IMR-90 (cell line): ENCODE data around the gene CTNNA2. TPM values are rescaled to one million over a fixed set of nuclear protein-coding genes. Genes with fewer than 3 reads are reported as not detected.

Source experiments
- ATAC-seq: fragments of 200-7000 bp; cut with Tn5 transposase; 2 replicates; pipeline ENCODE4 v1.9.1; 2020; ENCODE audit warnings: low read depth, mild to moderate bottlenecking, moderate library complexity
- BruUV-seq: library from RNA; stranded (reverse); fragments of 400-500 nt; replicated peaks from 2 replicates; lab custom pipeline; 2021; lab: Mats Ljungman, UMichigan
- CTCF ChIA-PET: fragments of 300-600 bp; formaldehyde crosslinking; extraction: SDS; loops from one replicate; lab custom pipeline; 2021; ENCODE audit warnings: antibody characterized with exemption; lab: Yijun Ruan, JAX
- POLR2A ChIA-PET: fragments of 300-600 bp; sonication (Branson Sonifier 250); formaldehyde crosslinking; loops from one replicate; lab custom pipeline; 2022; ENCODE audit warnings: antibody characterized with exemption; ENCODE audit not compliant: unreplicated experiment; lab: Charles Lee
- DNase-seq: peaks from one replicate; pipeline ENCODE4 v3.0.0; 2013
- H2AFZ ChIP-seq: replicated peaks from 2 replicates; pipeline ENCODE3; 2013; ENCODE audit warnings: low read length, mild to moderate bottlenecking; ENCODE audit not compliant: poor library complexity
- H2AK5ac ChIP-seq: 2 replicates; pipeline ENCODE4 v1.6.1; 2013; ENCODE audit warnings: low read depth, low read length, inconsistent platforms
- H2AK9ac ChIP-seq: replicated peaks from 2 replicates; pipeline ENCODE3; 2013; ENCODE audit warnings: mild to moderate bottlenecking, low read depth, low read length, moderate library complexity; ENCODE audit not compliant: poor library complexity
- H2BK120ac ChIP-seq: 2 replicates; pipeline ENCODE4 v1.6.1; 2013; ENCODE audit warnings: low read depth, low read length, inconsistent platforms
- H2BK15ac ChIP-seq: 3 replicates; pipeline ENCODE4 v1.6.1; 2013; ENCODE audit warnings: low read depth, low read length, inconsistent platforms
- H2BK20ac ChIP-seq: 2 replicates; pipeline ENCODE4 v1.6.1; 2013; ENCODE audit warnings: low read depth, mild to moderate bottlenecking, inconsistent platforms, low read length, moderate library complexity
- H2BK5ac ChIP-seq: 2 replicates; pipeline ENCODE4 v1.6.1; 2013; ENCODE audit warnings: mild to moderate bottlenecking, low read depth, low read length, inconsistent platforms; ENCODE audit not compliant: poor library complexity, severe bottlenecking
- H3K14ac ChIP-seq: replicated peaks from 2 replicates; pipeline ENCODE4 v1.6.1; 2013; ENCODE audit warnings: low read depth, low read length, inconsistent platforms
- H3K18ac ChIP-seq: 2 replicates; pipeline ENCODE4 v1.6.1; 2013; ENCODE audit warnings: low read depth, low read length, control low read depth
- H3K23ac ChIP-seq: 2 replicates; pipeline ENCODE4 v1.6.1; 2013; ENCODE audit warnings: low read depth, low read length, inconsistent platforms
- H3K27ac ChIP-seq: 2 replicates; pipeline ENCODE4 v1.5.1; 2013; ENCODE audit warnings: mild to moderate bottlenecking, control low read depth, low read length; ENCODE audit not compliant: insufficient read depth
- H3K27me3 ChIP-seq: 2 replicates; pipeline ENCODE4 v1.6.1; 2013; ENCODE audit warnings: low read length; ENCODE audit not compliant: control insufficient read depth, insufficient read depth
- H3K36me3 ChIP-seq: 2 replicates; pipeline ENCODE4 v1.6.1; 2013; ENCODE audit warnings: low read length, mixed read lengths; ENCODE audit not compliant: control insufficient read depth, insufficient read depth
- H3K4ac ChIP-seq: 2 replicates; pipeline ENCODE4 v1.6.1; 2013; ENCODE audit warnings: low read depth, low read length, inconsistent platforms
- H3K4me1 ChIP-seq: 2 replicates; pipeline ENCODE4 v1.6.1; 2013; ENCODE audit warnings: low read length, mixed read lengths; ENCODE audit not compliant: control insufficient read depth, insufficient read depth
- H3K4me2 ChIP-seq: 2 replicates; pipeline ENCODE4 v1.6.1; 2013; ENCODE audit warnings: low read depth, mild to moderate bottlenecking, control low read depth, low read length, moderate library complexity
- H3K4me3 ChIP-seq: 2 replicates; pipeline ENCODE4 v1.5.1; 2013; ENCODE audit warnings: low read depth, mild to moderate bottlenecking, control low read depth, low read length, moderate library complexity; ENCODE audit not compliant: insufficient read depth
- H3K56ac ChIP-seq: 2 replicates; pipeline ENCODE4 v1.6.1; 2013; ENCODE audit warnings: low read length, inconsistent platforms; ENCODE audit not compliant: insufficient read depth; ENCODE audit errors: extremely low read depth
- H3K79me1 ChIP-seq, 2 experiments: 2 replicates each; pipeline ENCODE4 v1.6.1; 2013; ENCODE audit warnings: low read length in 2 of 2, inconsistent platforms in 1 of 2, low read depth in 1 of 2
- H3K9ac ChIP-seq: 2 replicates; pipeline ENCODE4 v1.6.1; 2013; ENCODE audit warnings: low read depth, low read length, control low read depth
- H3K9me1 ChIP-seq: 2 replicates; pipeline ENCODE4 v1.6.1; 2013; ENCODE audit warnings: low read length, inconsistent platforms; ENCODE audit not compliant: insufficient read depth
- H3K9me3 ChIP-seq: 2 replicates; pipeline ENCODE4 v1.6.1; 2013; ENCODE audit warnings: low read length; ENCODE audit not compliant: control insufficient read depth, insufficient read depth
- H4K20me1 ChIP-seq: 2 replicates; pipeline ENCODE4 v1.6.1; 2013; ENCODE audit warnings: low read length, inconsistent platforms; ENCODE audit not compliant: insufficient read depth
- H4K5ac ChIP-seq: 2 replicates; pipeline ENCODE4 v1.6.1; 2013; ENCODE audit warnings: mild to moderate bottlenecking, low read depth, low read length, control low read depth
- H4K8ac ChIP-seq, 2 experiments: 2 replicates each; pipeline ENCODE4 v1.6.1; 2013; ENCODE audit warnings: low read depth in 2 of 2, low read length in 2 of 2, control low read depth in 1 of 2, inconsistent platforms in 1 of 2
- H4K91ac ChIP-seq: 2 replicates; pipeline ENCODE4 v1.6.1; 2013; ENCODE audit warnings: low read depth, low read length, inconsistent platforms; ENCODE audit not compliant: insufficient read depth
- BHLHE40 ChIP-seq: fragments of 150-350 bp; IDR thresholded peaks from 2 replicates; pipeline ENCODE4 v1.6.1; 2016; ENCODE audit warnings: mild to moderate bottlenecking, low read depth, low read length
- CEBPB ChIP-seq: IDR thresholded peaks from 2 replicates; pipeline ENCODE4 v1.6.1; 2012; ENCODE audit warnings: low read depth, low read length, improper control_type of control experiment
- CHD1 ChIP-seq: IDR thresholded peaks from 2 replicates; pipeline ENCODE4 v1.6.1; 2012; ENCODE audit warnings: low read depth, low read length, improper control_type of control experiment
- FOS ChIP-seq: fragments of 150-350 bp; IDR thresholded peaks from 2 replicates; pipeline ENCODE4 v1.6.1; 2016; ENCODE audit warnings: low read depth, low read length
- MAFK ChIP-seq: IDR thresholded peaks from 2 replicates; pipeline ENCODE4 v1.6.1; 2012; ENCODE audit warnings: low read depth, low read length, improper control_type of control experiment
- MAZ ChIP-seq: IDR thresholded peaks from 2 replicates; pipeline ENCODE4 v1.6.1; 2012; ENCODE audit warnings: low read depth, mild to moderate bottlenecking, low read length, improper control_type of control experiment, moderate library complexity, borderline replicate concordance
- MXI1 ChIP-seq: IDR thresholded peaks from 2 replicates; pipeline ENCODE4 v1.6.1; 2012; ENCODE audit warnings: low read depth, mild to moderate bottlenecking, low read length, moderate library complexity, borderline replicate concordance
- NFE2L2 ChIP-seq: fragments of 150-350 bp; IDR thresholded peaks from 2 replicates; pipeline ENCODE4 v1.6.1; 2016; ENCODE audit warnings: low read depth, mild to moderate bottlenecking, low read length
- POLR2A ChIP-seq: IDR thresholded peaks from 2 replicates; pipeline ENCODE4 v1.6.1; 2012; ENCODE audit warnings: mild to moderate bottlenecking, low read depth, low read length
- RAD21 ChIP-seq: IDR thresholded peaks from 2 replicates; pipeline ENCODE4 v1.6.1; 2012; ENCODE audit warnings: low read length, improper control_type of control experiment
- RCOR1 ChIP-seq: IDR thresholded peaks from 2 replicates; pipeline ENCODE4 v1.6.1; 2012; ENCODE audit warnings: mild to moderate bottlenecking, low read length, improper control_type of control experiment; ENCODE audit not compliant: insufficient replicate concordance
- RFX5 ChIP-seq: IDR thresholded peaks from 2 replicates; pipeline ENCODE4 v1.8.0; 2012; ENCODE audit warnings: low read depth, mild to moderate bottlenecking, low read length, moderate library complexity
- SMC3 ChIP-seq: fragments of 150-350 bp; IDR thresholded peaks from 2 replicates; pipeline ENCODE4 v1.6.1; 2016; ENCODE audit warnings: low read depth, mild to moderate bottlenecking, antibody characterized with exemption, low read length, moderate library complexity
- WGBS, 2 experiments: methylation state at CpG; one replicate each; pipeline versions ENCODE4 v1.1.5 to v1.1.7; 2013; ENCODE audit warnings: missing lambda C conversion rate in 2 of 2; ENCODE audit not compliant: insufficient read length in 1 of 2; ENCODE audit errors: extremely low coverage in 2 of 2; 5-methylcytosine and 5-hydroxymethylcytosine counted together
- dilution Hi-C: fragments of 300-500 bp; cut with HindIII; formaldehyde crosslinking; loops from one replicate; pipeline ENCODE4 v1.14.3; 2018; ENCODE audit warnings: low sequenced_read_pairs; ENCODE audit not compliant: unreplicated experiment
- in situ Hi-C: fragments of 300-500 bp; cut with MboI; formaldehyde crosslinking; loops from 3 replicates; pipeline ENCODE4 v1.14.3; 2019; ENCODE audit warnings: low sequenced_read_pairs, inconsistent platforms, mixed read lengths
- intact Hi-C: fragments of 100-400 bp; cut with micrococcal nuclease; formaldehyde crosslinking; loops from 2 replicates; pipeline ENCODE4 v1.10.0; 2022
- polyA plus RNA-seq, 3 experiments: library from polyadenylated mRNA; depleted of rRNA; stranded (reverse); fragments of >200 nt; gene quantifications; 2 replicates each; pipeline ENCODE4 v1.2.3, GENCODE V29; 2012; ENCODE audit warnings: low replicate concordance in 1 of 3
- total RNA-seq: library from RNA; depleted of rRNA; stranded (reverse); fragments of >200 nt; gene quantifications from 2 replicates; pipeline ENCODE4 v1.2.3, GENCODE V29; 2012
- TF ChIP-seq, protein P1 (sequence below): fragments of 150-350 bp; IDR thresholded peaks from 2 replicates; pipeline ENCODE4 v1.6.1; 2017; ENCODE audit warnings: mild to moderate bottlenecking, antibody characterized with exemption, low read length, low read depth
- TF ChIP-seq, protein P2 (sequence below): conservative IDR thresholded peaks from 2 replicates; pipeline ENCODE4 v1.5.1; 2012; ENCODE audit warnings: mild to moderate bottlenecking, low read depth, low read length, improper control_type of control experiment
- TF ChIP-seq, protein P3 (sequence below): fragments of 150-350 bp; IDR thresholded peaks from 2 replicates; pipeline ENCODE4 v1.6.1; 2016; ENCODE audit warnings: low read depth, mild to moderate bottlenecking, low read length, moderate library complexity, borderline replicate concordance

The CTNNA2 gene
- total and polyA plus RNA-seq, 2 of the 4 experiments (the other 2 are of a cell fraction) = not detected

DNA sequence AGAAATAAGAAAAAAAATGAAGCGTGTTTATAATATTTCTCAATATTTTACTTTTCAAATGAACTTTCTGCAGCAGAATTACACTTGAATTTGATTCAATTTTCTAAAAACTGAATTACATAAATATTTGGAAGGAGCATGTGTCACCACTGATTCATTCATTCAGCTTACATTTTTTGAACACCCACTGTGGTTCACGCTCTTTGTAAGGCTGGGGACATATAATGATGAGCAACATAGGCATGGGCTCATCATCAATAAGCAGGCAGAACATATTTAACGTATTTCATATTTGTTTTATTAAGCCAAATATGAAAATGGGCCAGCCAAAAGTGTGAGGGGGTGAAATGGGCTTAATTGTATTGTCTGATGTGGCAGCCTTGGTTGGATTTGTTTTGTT lies 209.1 kb downstream of the CTNNA2 start:
- no peak overlapping the region for H3K9ac ChIP-seq
- H3K9me1 ChIP-seq = no peaks in the 10 kb centered on the region
- H3K18ac ChIP-seq = peak overlapping the region; percentile 73; the same call in 1 of the 2 replicates
- no peak overlapping the region for H3K4ac ChIP-seq
- no peak overlapping the region; the same call in 1 of the 2 replicates for H4K5ac ChIP-seq
- ChIA-PET POLR2A (no interaction called here), CTCF (no interaction called here)
- peaks cover 3% of the 10 kb centered on the region; the same call in 1 of the 2 replicates for H3K4me1 ChIP-seq
- H3K27ac ChIP-seq = no peak overlapping the region; the same call in 1 of the 2 replicates
- TF ChIP-seq RAD21 = no peak
- TF ChIP-seq MAFK = no peak
- TF ChIP-seq, protein P1, sequence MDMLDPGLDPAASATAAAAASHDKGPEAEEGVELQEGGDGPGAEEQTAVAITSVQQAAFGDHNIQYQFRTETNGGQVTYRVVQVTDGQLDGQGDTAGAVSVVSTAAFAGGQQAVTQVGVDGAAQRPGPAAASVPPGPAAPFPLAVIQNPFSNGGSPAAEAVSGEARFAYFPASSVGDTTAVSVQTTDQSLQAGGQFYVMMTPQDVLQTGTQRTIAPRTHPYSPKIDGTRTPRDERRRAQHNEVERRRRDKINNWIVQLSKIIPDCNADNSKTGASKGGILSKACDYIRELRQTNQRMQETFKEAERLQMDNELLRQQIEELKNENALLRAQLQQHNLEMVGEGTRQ = no peak
- TF ChIP-seq BHLHE40 = no peak
- no peak for TF ChIP-seq POLR2A
- TF ChIP-seq CHD1 = no peak
- peak; percentile 36 for TF ChIP-seq RCOR1
- TF ChIP-seq RFX5 = no peak
- TF ChIP-seq, protein P2, sequence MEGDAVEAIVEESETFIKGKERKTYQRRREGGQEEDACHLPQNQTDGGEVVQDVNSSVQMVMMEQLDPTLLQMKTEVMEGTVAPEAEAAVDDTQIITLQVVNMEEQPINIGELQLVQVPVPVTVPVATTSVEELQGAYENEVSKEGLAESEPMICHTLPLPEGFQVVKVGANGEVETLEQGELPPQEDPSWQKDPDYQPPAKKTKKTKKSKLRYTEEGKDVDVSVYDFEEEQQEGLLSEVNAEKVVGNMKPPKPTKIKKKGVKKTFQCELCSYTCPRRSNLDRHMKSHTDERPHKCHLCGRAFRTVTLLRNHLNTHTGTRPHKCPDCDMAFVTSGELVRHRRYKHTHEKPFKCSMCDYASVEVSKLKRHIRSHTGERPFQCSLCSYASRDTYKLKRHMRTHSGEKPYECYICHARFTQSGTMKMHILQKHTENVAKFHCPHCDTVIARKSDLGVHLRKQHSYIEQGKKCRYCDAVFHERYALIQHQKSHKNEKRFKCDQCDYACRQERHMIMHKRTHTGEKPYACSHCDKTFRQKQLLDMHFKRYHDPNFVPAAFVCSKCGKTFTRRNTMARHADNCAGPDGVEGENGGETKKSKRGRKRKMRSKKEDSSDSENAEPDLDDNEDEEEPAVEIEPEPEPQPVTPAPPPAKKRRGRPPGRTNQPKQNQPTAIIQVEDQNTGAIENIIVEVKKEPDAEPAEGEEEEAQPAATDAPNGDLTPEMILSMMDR = no peak
- TF ChIP-seq FOS = peak; percentile 42; the same call in 1 of the 2 replicates
- TF ChIP-seq MXI1 = no peak
- no peak for TF ChIP-seq SMC3
- no peak for TF ChIP-seq NFE2L2
- TF ChIP-seq, protein P3, sequence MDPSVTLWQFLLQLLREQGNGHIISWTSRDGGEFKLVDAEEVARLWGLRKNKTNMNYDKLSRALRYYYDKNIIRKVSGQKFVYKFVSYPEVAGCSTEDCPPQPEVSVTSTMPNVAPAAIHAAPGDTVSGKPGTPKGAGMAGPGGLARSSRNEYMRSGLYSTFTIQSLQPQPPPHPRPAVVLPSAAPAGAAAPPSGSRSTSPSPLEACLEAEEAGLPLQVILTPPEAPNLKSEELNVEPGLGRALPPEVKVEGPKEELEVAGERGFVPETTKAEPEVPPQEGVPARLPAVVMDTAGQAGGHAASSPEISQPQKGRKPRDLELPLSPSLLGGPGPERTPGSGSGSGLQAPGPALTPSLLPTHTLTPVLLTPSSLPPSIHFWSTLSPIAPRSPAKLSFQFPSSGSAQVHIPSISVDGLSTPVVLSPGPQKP = no peak
- TF ChIP-seq CEBPB = peak; percentile 37; the same call in 1 of the 2 replicates
- TF ChIP-seq MAZ = no peak
- H4K91ac ChIP-seq = peak overlapping the region; percentile 53; the same call in 1 of the 2 replicates
- no peaks in the 10 kb centered on the region for H3K36me3 ChIP-seq
- no peak overlapping the region for H3K23ac ChIP-seq
- H2AK9ac ChIP-seq = no peak overlapping the region
- H2AFZ ChIP-seq = no peak overlapping the region
- no peak overlapping the region for H3K4me3 ChIP-seq
- H3K79me1 ChIP-seq = no peaks in the 10 kb centered on the region
- peak overlapping the region; percentile 83 for H2BK5ac ChIP-seq
- H3K9me3 ChIP-seq = no peaks in the 10 kb centered on the region
- no peak overlapping the region; the same call in 2 of the 3 replicates for H2BK15ac ChIP-seq
- ATAC-seq (no peak), DNase-seq (peak; percentile 67)
- in situ Hi-C loops = no loop called here
- H2BK120ac ChIP-seq = peak overlapping the region; percentile 27; the same call in 1 of the 2 replicates
- peak overlapping the region; percentile 49; the same call in 1 of the 2 replicates for H2BK20ac ChIP-seq
- dilution Hi-C loops = no loop called here
- intact Hi-C loops = no loop called here
- H3K56ac ChIP-seq = no peak overlapping the region
- no peak overlapping the region; a peak in 1 of 4 replicates for H4K8ac ChIP-seq
- WGBS, 2 experiments = no CpG with 5 or more reads among the region's 3 CpGs
- no peaks in the 10 kb centered on the region for H4K20me1 ChIP-seq
- H3K14ac ChIP-seq = no peak overlapping the region
- BruUV-seq = no TSS peak
- peak overlapping the region; percentile 64; the same call in 1 of the 2 replicates for H3K4me2 ChIP-seq
- H3K27me3 ChIP-seq = no peaks in the 10 kb centered on the region
- H2AK5ac ChIP-seq = 0 out of 2 replicates have a peak overlapping the region, but pooled peaks have one; percentile 8
